ENCODE measurements around the gene SACM1L.
"Not testable (repeated sequence)": the region's sequence is repeated elsewhere in the genome, so short reads cannot be mapped to it uniquely, and the experiment has no call there.

SACM1L gene

GRCh38 chr3:45746777-45747622 is 57.8 kb downstream of the SACM1L start:
- Mint-ChIP-seq H3K27ac (no peak overlapping the region), H3K4me1 (peaks cover 6% of the 10 kb centered on the region), H3K9me3 (peaks cover 1% of the 10 kb centered on the region), H3K27me3 (no peaks in the 10 kb centered on the region), H3K36me3 (peaks cover 12% of the 10 kb centered on the region), H3K4me3 (no peak overlapping the region)
- ATAC-seq (ENCODE audit: low read depth) (no peak), DNase-seq (ENCODE audit: low spot score in 2 of 2) (no peak)

GRCh38 chr3:45748068-45748467 is 58.9 kb downstream of the SACM1L start:
- no peak for DNase-seq (ENCODE audit: low spot score in 2 of 2)

GRCh38 chr3:45749036-45749600 is 59.9 kb downstream of the SACM1L start:
- not testable (repeated sequence) for ATAC-seq (ENCODE audit: low read depth); H3K27me3 Mint-ChIP-seq; H3K27ac Mint-ChIP-seq; H3K36me3 Mint-ChIP-seq; H3K9me3 Mint-ChIP-seq; H3K4me1 Mint-ChIP-seq; DNase-seq (ENCODE audit: low spot score in 2 of 2); H3K4me3 Mint-ChIP-seq

More at GRCh38 chr3:45748068-45748467, 58.9 kb downstream of the SACM1L start:
- no peak for ATAC-seq (ENCODE audit: low read depth)
- peaks cover 8% of the 10 kb centered on the region for H3K36me3 Mint-ChIP-seq
- no peak overlapping the region for H3K4me3 Mint-ChIP-seq
- peaks cover 4% of the 10 kb centered on the region for H3K4me1 Mint-ChIP-seq
- no peaks in the 10 kb centered on the region for H3K27me3 Mint-ChIP-seq
- no peak overlapping the region for H3K27ac Mint-ChIP-seq
- H3K9me3 Mint-ChIP-seq: peaks cover 1% of the 10 kb centered on the region

GRCh38 chr3:45749880-45750279 is 60.7 kb downstream of the SACM1L start:
- no peak for DNase-seq (ENCODE audit: low spot score in 2 of 2)
- H3K9me3 Mint-ChIP-seq: peaks cover 1% of the 10 kb centered on the region
- no peak for ATAC-seq (ENCODE audit: low read depth)
- no peaks in the 10 kb centered on the region for H3K27me3 Mint-ChIP-seq
- H3K27ac Mint-ChIP-seq: no peak overlapping the region
- peaks cover 6% of the 10 kb centered on the region for H3K36me3 Mint-ChIP-seq
- H3K4me3 Mint-ChIP-seq: no peak overlapping the region
- peaks cover 4% of the 10 kb centered on the region for H3K4me1 Mint-ChIP-seq

- Mint-ChIP-seq H3K36me3 (peaks cover 2% of the 10 kb centered on the region), H3K27ac (no peak overlapping the region), H3K9me3 (peaks cover 1% of the 10 kb centered on the region), H3K4me1 (peaks cover 4% of the 10 kb centered on the region), H3K4me3 (no peak overlapping the region), H3K27me3 (no peaks in the 10 kb centered on the region)
- no peak for ATAC-seq (ENCODE audit: low read depth)
- no peak for DNase-seq (ENCODE audit: low spot score in 2 of 2)
These were observed 62.5 kb downstream of the SACM1L start for GRCh38 chr3:45751537-45752242.

GRCh38 chr3:45753095-45753494 is 63.9 kb downstream of the SACM1L start:
- H3K27ac Mint-ChIP-seq: no peak overlapping the region
- H3K27me3 Mint-ChIP-seq: no peaks in the 10 kb centered on the region
- no peak overlapping the region for H3K4me3 Mint-ChIP-seq
- DNase-seq (ENCODE audit: low spot score in 2 of 2) (no peak), ATAC-seq (ENCODE audit: low read depth) (no peak)
- H3K36me3 Mint-ChIP-seq: no peaks in the 10 kb centered on the region
- H3K4me1 Mint-ChIP-seq: peaks cover 4% of the 10 kb centered on the region
- peaks cover 1% of the 10 kb centered on the region for H3K9me3 Mint-ChIP-seq

- ATAC-seq (ENCODE audit: low read depth) (no peak), DNase-seq (ENCODE audit: low spot score in 2 of 2) (no peak)
- no peak overlapping the region for H3K27ac Mint-ChIP-seq
- H3K4me3 Mint-ChIP-seq: no peak overlapping the region
- H3K9me3 Mint-ChIP-seq: no peaks in the 10 kb centered on the region
- no peaks in the 10 kb centered on the region for H3K4me1 Mint-ChIP-seq
- H3K36me3 Mint-ChIP-seq: no peaks in the 10 kb centered on the region
- no peaks in the 10 kb centered on the region for H3K27me3 Mint-ChIP-seq
These were observed 65.3 kb downstream of the SACM1L start for GRCh38 chr3:45754461-45754860.

GRCh38 chr3:45756055-45756454 is 66.9 kb downstream of the SACM1L start:
- H3K4me1 Mint-ChIP-seq: no peaks in the 10 kb centered on the region
- H3K9me3 Mint-ChIP-seq: no peaks in the 10 kb centered on the region
- H3K27ac Mint-ChIP-seq: no peak overlapping the region
- DNase-seq (ENCODE audit: low spot score in 2 of 2) (no peak), ATAC-seq (ENCODE audit: low read depth) (no peak)
- no peaks in the 10 kb centered on the region for H3K36me3 Mint-ChIP-seq
- H3K27me3 Mint-ChIP-seq: peaks cover 3% of the 10 kb centered on the region
- H3K4me3 Mint-ChIP-seq: no peak overlapping the region

GRCh38 chr3:45757141-45757540 is 67.9 kb downstream of the SACM1L start:
- H3K4me3 Mint-ChIP-seq; H3K9me3 Mint-ChIP-seq; H3K4me1 Mint-ChIP-seq; ATAC-seq (ENCODE audit: low read depth); H3K27ac Mint-ChIP-seq; DNase-seq (ENCODE audit: low spot score in 2 of 2); H3K27me3 Mint-ChIP-seq; H3K36me3 Mint-ChIP-seq: not testable (repeated sequence)

GRCh38 chr3:45758871-45759270 is 69.7 kb downstream of the SACM1L start:
- H3K4me1 Mint-ChIP-seq: peaks cover 4% of the 10 kb centered on the region

GRCh38 chr3:45759851-45760250 is 70.7 kb downstream of the SACM1L start:
- Mint-ChIP-seq H3K36me3 (no peaks in the 10 kb centered on the region), H3K9me3 (no peaks in the 10 kb centered on the region), H3K27me3 (peaks cover 8% of the 10 kb centered on the region), H3K27ac (no peak overlapping the region), H3K4me1 (peaks cover 4% of the 10 kb centered on the region), H3K4me3 (no peak overlapping the region)
- ATAC-seq (ENCODE audit: low read depth): no peak
- DNase-seq (ENCODE audit: low spot score in 2 of 2): no peak

More at GRCh38 chr3:45758871-45759270, 69.7 kb downstream of the SACM1L start:
- Mint-ChIP-seq H3K4me3 (no peak overlapping the region), H3K27me3 (peaks cover 5% of the 10 kb centered on the region), H3K36me3 (no peaks in the 10 kb centered on the region), H3K9me3 (no peaks in the 10 kb centered on the region), H3K27ac (no peak overlapping the region)
- ATAC-seq (ENCODE audit: low read depth): no peak
- no peak for DNase-seq (ENCODE audit: low spot score in 2 of 2)

GRCh38 chr3:45760878-45761711 is 71.9 kb downstream of the SACM1L start:
- ATAC-seq (ENCODE audit: low read depth): peak; percentile 53
- no peaks in the 10 kb centered on the region for H3K9me3 Mint-ChIP-seq

GRCh38 chr3:45761831-45762230 is 72.6 kb downstream of the SACM1L start:
- Mint-ChIP-seq H3K9me3 (no peaks in the 10 kb centered on the region), H3K4me3 (no peak overlapping the region), H3K36me3 (peaks cover 1% of the 10 kb centered on the region), H3K4me1 (peaks cover 4% of the 10 kb centered on the region), H3K27me3 (peaks cover 8% of the 10 kb centered on the region), H3K27ac (no peak overlapping the region)
- DNase-seq (ENCODE audit: low spot score in 2 of 2): no peak
- no peak for ATAC-seq (ENCODE audit: low read depth)

More at GRCh38 chr3:45760878-45761711, 71.9 kb downstream of the SACM1L start:
- H3K36me3 Mint-ChIP-seq: no peaks in the 10 kb centered on the region
- no peak overlapping the region for H3K4me3 Mint-ChIP-seq
- DNase-seq (ENCODE audit: low spot score in 2 of 2): peak in 1 of 2 donors; percentile 16
- H3K27ac Mint-ChIP-seq: no peak overlapping the region
- peaks cover 4% of the 10 kb centered on the region for H3K4me1 Mint-ChIP-seq
- H3K27me3 Mint-ChIP-seq: peaks cover 8% of the 10 kb centered on the region
